ENCODE results near the gene RAB3IL1.

Gene RAB3IL1

GRCh38 chr11:61904539-61905048 lies 12.8 kb downstream of the RAB3IL1 start:
- no peak for DNase-seq (ENCODE audit: low spot score)

DNA sequence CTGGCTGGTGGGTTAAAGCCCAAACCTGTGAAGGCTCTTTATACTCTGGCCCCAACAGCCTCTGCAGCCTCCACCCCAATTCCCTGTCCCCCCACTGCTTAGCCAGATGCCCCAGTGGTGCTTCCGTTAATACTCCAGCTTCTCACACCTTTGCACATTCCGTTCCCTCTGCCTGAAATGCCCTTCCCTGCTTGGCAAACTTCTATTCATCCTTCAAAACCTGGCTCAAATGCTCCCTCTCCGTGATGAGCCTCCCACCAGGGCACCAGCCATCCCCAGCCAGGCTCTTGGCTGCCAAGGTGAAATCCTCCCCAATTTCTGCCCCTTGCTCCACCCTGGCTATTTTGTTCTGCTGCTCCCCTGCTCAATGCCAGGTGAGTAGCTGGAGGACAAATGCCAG lies 13.5 kb downstream of the RAB3IL1 start:
- no peak for DNase-seq (ENCODE audit: low spot score)

GRCh38 chr11:61902313-61902712 lies 15.1 kb downstream of the RAB3IL1 start:
- no peak for DNase-seq (ENCODE audit: low spot score)

DNA sequence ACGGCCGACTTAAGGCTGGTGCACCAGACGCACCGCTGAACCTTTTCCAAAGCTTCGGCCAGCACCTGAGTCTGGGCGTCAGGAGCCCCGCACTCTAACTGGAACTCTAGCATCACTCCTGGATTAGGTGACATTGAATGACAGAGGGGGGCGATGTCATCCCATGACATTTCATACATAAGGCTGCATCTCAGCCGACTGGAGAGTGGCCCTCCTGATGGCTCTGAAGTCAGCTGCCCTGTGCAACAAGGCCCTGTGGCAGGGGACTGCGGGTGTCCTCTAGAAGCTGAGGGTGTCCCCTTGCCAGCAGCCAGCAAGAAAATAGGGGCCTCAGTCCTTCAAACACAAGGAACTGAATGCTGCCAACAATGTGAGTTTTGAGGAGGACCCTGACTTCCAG lies 16.0 kb downstream of the RAB3IL1 start:
- DNase-seq (ENCODE audit: low spot score) = no peak

- DNase-seq (ENCODE audit: low spot score) = no peak
Measured at GRCh38 chr11:61900251-61900650, 17.1 kb downstream of the RAB3IL1 start.

DNA sequence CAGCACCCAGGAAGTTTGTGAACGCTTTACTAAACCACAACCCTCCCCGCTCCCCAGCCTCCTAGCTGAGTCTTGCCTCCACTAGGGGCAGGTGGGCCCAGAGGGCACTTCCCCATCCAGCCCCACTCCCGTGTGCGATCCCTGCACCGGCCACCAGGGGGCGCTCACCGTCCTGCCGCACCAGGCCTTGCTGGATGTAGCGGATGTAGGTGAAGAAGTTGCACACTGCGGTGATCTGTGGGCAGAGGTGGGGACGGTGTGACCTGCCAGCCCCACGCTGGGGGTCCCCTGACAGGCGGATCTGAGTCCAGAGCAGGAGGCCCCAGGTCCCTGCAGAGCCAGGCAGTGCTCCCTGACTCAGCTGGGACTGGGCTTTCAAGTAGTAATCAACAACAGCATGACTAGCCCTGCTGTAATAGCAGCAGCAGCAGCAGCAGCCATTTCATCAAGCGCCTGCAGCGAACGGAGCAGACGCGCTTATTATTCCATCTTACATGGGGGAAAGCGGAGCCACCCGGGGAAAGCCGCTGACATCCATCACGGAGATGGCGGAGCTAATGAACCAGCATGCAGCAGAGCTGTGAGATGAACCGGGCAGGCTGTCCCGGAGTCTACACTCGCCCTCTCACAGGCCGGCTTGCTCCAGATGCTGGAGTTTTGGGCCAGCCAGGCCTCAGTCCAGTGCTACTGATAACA lies 18.1 kb downstream of the RAB3IL1 start:
- peak; percentile 91 for DNase-seq (ENCODE audit: low spot score)

DNA sequence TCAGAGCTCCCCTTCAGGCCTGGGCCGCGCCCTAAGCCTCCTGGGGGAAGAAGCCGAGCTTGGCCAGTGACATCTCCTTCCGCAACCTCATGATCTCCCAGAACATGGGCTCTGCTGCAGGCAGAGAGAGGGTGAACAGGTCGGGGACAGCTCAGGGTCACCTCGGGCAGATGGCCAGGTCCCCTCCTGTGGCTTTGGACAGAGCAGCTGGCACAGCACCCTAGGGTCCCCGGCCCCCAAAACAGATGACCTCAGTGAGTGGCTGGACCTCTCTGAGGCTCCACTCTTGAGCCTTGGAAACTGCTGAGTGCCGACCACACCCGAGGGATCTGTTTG lies 19.2 kb downstream of the RAB3IL1 start:
- DNase-seq (ENCODE audit: low spot score) = no peak

- DNase-seq (ENCODE audit: low spot score) = peak; percentile 89
Measured at GRCh38 chr11:61897387-61898246, 19.7 kb downstream of the RAB3IL1 start.

GRCh38 chr11:61896665-61897386 lies 20.5 kb downstream of the RAB3IL1 start:
- no peak for DNase-seq (ENCODE audit: low spot score)

- no peak for DNase-seq (ENCODE audit: low spot score)
Measured at GRCh38 chr11:61895718-61896059, 21.7 kb downstream of the RAB3IL1 start.

GRCh38 chr11:61895046-61895717 lies 22.2 kb downstream of the RAB3IL1 start:
- no peak for DNase-seq (ENCODE audit: low spot score)

- peak; percentile 66 for DNase-seq (ENCODE audit: low spot score)
Measured at GRCh38 chr11:61893981-61894380, 23.4 kb downstream of the RAB3IL1 start.

DNA sequence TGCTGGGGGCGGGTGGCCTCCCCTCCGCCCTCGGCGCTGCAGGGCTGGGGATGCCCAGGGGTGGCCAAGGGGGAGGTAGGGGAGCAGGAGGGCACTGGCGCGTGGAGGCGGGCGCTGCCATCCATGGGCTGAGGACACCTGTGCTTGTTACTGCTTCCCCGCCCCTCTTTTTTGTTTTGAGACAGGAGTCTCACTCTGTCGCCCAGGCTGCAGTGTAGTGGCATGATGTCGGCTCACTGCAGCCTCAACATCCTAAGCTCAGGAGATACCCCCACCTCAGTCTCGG lies 25.3 kb downstream of the RAB3IL1 start:
- no peak for DNase-seq (ENCODE audit: low spot score)

DNA sequence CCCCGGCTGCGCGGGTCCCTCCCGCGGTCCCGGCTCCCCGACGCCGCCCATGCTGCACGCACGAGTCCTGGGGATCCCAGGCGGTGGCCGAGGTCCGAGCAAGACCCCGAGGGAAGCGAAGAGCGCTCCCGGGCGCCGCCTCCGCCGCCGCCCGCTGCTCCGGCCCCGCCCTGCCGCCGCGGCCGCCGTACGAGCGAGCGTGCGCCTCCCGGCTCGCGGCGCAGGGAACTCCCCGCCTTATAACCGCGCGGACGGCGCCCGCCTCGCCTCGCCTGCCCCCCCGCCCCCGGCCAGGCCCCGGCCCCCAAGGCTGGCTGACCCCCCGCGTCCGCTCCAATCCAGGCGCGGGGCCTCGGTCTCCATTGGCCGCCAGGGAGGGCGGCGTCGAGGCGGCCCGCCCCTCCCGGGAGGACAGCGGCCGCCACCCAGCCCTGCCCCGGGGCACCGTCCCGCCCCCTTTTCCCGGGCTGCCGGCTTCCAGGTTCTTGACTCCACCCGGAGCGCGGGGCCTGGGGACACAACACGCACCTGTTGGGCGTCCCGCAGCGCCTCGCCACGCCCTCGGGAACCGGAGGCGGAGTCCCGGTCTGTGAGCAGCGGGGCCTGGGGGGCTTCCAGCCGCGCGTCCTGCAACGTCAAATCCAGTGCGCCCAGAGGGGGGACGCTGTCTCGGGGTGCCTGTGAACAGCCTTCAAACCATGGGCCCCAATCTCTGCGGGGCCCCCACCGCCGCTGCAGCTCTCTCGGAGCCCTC lies 25.9 kb downstream of the RAB3IL1 start, which contains the start of gene FADS3:
Gene FADS3 (minus strand): TSS at position 215 of the 754 bp plus-strand sequence. CDS start 164 bp downstream, at position 51.
- peak; percentile 95 for DNase-seq (ENCODE audit: low spot score)

DNA sequence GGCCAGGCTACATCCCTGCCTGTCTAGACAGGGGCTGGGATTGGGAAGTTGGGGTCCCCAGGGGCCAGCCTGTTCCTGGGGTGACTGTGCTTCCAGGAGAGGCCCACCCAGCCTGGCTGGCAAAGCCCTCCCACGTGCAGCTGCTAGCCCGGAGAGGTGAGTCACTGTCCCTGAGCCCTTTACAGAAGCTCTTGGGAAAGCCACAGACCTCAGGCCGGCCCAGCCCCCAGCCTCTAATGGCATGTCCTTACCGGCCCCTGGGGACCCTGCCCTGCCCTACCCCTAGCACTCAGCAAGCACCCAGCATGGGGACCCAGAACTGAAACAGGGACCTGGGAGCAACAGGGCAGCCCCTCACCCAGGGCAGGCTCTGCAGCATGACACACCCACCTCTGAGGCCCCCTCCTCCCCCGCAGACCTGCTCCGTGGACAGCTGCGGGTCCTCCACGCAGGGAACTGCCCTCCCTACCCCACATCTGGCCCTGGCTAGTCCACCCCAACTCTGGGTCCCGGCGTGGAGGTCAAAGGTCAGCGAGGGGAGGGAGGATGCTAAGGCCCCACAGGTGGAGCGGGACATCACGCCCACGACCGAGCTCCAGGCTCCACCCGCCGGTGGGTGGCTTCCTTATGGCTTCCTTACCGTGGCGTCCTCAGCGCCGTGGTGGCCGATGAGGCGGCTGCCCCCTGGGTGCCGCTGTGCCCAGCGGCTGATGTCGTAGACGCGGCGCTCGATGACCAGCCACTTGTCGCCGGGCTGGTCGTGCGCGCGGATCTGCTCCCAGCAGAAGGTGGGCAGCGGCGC lies 26.6 kb downstream of the RAB3IL1 start:
- DNase-seq (ENCODE audit: low spot score) = peak; percentile 81

DNA sequence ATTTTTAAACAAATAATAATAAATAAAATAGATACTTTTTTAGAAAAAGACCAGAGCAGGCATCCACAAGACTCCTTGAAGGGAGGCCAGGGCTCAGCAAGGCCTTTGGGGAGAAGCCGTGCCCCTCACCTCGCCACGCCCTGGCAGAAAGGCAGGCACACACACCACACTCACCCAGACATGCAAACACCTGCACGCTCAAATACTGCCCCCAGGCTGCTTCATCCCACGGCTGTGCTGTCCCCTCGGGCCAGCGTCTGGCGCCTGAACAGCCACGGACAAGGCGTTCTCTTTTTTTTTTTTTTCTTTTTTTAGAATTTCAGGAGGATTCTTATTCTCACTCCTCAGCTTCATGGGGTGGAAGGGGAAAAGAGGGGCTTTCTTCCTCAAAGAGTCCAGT lies 27.5 kb downstream of the RAB3IL1 start:
- DNase-seq (ENCODE audit: low spot score) = no peak

DNA sequence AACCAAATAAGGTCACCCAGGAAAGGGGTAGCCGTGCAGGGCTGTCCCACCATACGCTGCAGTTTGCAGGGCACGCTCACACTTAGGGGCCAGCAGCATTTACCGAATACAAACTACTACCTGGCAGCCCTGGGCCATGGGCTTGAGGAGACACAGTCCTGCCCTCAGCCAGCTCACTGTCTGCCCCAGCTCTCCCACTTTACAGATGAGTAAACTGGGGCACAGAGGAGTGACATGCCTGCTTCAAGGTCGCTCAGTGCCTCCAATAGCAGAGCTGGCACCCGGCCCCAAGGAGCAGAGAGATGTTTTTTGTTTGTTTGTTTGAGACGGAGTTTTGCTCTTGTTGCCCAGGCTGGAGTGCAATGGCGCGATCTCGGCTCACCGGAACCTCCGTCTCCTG lies 28.8 kb downstream of the RAB3IL1 start:
- DNase-seq (ENCODE audit: low spot score) = no peak

DNA sequence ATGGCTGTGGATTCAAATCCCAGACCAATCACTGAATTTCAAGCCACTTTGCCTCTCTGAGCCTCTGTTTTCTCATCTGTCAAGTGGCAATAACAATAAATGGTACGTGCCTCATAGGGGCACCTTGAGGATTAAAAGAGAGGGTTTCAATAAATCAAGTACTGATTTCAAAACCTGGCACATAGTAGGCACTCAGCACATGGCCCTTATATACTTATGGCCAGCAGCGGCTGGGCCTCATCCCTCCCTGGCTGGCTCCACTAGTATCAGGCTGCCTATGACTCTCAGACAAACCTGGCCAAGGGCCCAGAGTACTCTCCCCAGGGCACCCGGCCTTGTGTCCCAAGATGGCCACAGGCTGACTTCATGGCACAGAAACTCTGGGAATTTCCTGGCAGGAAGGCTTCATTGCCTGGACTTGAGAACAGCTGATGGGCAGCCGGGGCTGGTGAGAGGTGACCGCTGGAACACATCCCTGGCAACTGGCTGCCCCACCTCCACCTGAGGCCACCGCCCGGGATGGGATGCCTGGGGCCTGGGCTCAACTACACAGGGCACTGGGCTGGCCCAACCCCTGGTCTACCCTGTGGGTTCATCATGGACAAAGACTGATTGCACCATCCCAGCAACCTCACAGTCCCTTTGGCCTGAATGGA lies 29.4 kb downstream of the RAB3IL1 start:
- DNase-seq (ENCODE audit: low spot score) = peak; percentile 87

- no peak for DNase-seq (ENCODE audit: low spot score)
Measured at GRCh38 chr11:61886643-61887042, 30.7 kb downstream of the RAB3IL1 start.
